ENCODE results near the gene AVEN.
A peak's percentile ranks its signal among the peaks of the same experiment; 100 is the strongest.

Gene AVEN

GRCh38 chr15:33915571-33916407, 123.2 kb downstream of the AVEN start:
- TF ChIP-seq CTCF (conservative IDR thresholded peaks at IDR 0.05; ENCODE audit: low read depth): no peak
- DNase-seq (ENCODE audit: low spot score): no peak

DNA sequence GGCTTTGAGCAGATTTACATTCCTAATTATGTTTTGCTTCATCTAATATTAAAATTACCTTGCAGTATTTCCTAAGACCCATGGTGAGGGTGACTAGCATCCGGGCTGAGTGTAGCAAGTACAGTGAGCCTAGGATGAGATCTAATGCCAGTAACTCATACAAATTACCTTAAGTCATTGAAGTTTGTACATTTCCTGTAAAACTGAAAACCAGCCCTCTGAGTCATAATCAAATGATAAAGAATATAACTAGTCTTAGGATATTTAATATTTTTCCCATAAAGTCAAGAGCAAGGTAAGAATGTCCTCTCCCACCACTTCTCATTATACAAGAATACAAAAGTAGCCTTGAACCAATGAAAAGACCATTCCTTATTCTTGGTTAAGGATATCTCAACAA, 125.5 kb downstream of the AVEN start:
- no peak for DNase-seq (ENCODE audit: low spot score)
- H3K27ac ChIP-seq: no peak overlapping the region
- TF ChIP-seq CTCF (conservative IDR thresholded peaks at IDR 0.05; ENCODE audit: low read depth): no peak
- POLR2A ChIA-PET (ENCODE audit: low non-redundant PET): no interaction called here
- CTCF ChIA-PET: no interaction called here

More at GRCh38 chr15:33915571-33916407, 123.2 kb downstream of the AVEN start:
- no peak overlapping the region for H3K27ac ChIP-seq
- POLR2A ChIA-PET (ENCODE audit: low non-redundant PET): no interaction called here
- CTCF ChIA-PET: interaction anchor here (0.6 kb wide), 1 partner anchor 34 kb away, joined by 3 read pairs; no protein-coding TSS in a partner anchor

DNA sequence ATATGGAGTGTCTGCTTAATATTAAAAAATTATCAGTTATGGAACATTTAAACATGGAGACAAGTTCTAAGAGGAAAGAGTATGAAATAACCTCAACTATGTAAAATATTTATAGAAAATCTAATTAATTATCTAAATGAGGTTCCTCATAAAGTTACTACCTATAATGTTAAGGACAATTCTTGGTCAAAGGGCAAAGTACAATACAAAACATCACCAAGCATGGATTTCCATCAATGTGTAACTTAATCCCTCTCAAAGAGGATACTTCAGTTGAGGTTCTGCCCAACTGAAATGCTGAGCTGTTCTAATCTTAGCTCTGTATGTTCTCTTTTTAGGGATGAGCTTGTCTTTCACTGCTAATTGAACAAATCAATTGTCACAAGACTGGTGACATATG, 126.7 kb downstream of the AVEN start:
- TF ChIP-seq CTCF (conservative IDR thresholded peaks at IDR 0.05; ENCODE audit: low read depth): no peak
- ChIA-PET CTCF (no interaction called here), POLR2A (ENCODE audit: low non-redundant PET) (no interaction called here)
- no peak for DNase-seq (ENCODE audit: low spot score)
- no peak overlapping the region for H3K27ac ChIP-seq

DNA sequence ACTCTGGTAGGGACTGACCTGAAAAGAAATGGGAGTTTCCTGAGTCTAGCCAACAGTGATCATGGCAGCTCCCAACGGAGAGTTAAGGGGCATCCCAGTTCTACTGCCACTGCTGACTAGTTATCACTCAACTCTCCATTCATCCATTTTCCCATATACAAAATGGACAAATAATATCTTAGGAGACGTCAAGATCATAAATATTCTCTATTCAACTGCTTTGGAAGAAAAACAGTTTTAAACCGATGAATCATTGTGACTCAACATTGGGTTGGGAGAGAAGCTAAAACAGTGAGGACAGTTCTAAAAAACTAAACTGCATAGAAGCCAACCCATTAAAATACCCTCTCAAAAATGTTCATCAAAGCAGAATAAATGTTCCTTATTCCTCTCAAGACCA, 128.3 kb downstream of the AVEN start:
- CTCF ChIA-PET: interaction anchor here (0.7 kb wide), 1 partner anchor 109 kb away, joined by 3 read pairs; no protein-coding TSS in a partner anchor
- POLR2A ChIA-PET (ENCODE audit: low non-redundant PET): no interaction called here
- DNase-seq (ENCODE audit: low spot score): peak; percentile 23
- no peak overlapping the region for H3K27ac ChIP-seq
- TF ChIP-seq CTCF (conservative IDR thresholded peaks at IDR 0.05; ENCODE audit: low read depth): no peak

- ChIA-PET CTCF (no interaction called here), POLR2A (ENCODE audit: low non-redundant PET) (no interaction called here)
- no peak for DNase-seq (ENCODE audit: low spot score)
These were observed 130.6 kb downstream of the AVEN start for GRCh38 chr15:33908406-33908805.

DNA sequence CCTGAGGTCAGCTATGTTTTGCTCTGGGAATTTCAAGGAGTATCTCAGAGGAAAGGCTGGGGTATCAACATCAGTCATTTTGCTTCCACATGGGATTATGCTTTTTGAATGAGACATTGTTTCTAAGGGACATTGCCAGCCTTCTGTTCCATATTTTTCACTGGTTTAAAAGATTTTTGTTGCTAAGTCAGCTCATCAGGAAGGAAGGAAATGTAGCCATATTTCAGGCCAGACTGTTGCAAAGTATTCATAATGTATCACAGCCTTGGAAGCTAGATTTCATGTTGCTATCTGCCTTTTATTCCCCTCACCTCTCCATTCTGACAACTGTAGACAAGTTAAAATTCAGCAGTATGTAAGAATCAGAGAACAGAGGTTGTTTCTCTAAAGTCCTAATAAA, 131.7 kb downstream of the AVEN start:
- no peak for TF ChIP-seq CTCF (conservative IDR thresholded peaks at IDR 0.05; ENCODE audit: low read depth)
- POLR2A ChIA-PET (ENCODE audit: low non-redundant PET): no interaction called here
- CTCF ChIA-PET: interaction anchor here (0.5 kb wide), 1 partner anchor 11 kb away, joined by 7 read pairs; no protein-coding TSS in a partner anchor
- H3K27ac ChIP-seq: no peak overlapping the region
- DNase-seq (ENCODE audit: low spot score): no peak

More at GRCh38 chr15:33908406-33908805, 130.6 kb downstream of the AVEN start:
- no peak overlapping the region for H3K27ac ChIP-seq
- no peak for TF ChIP-seq CTCF (conservative IDR thresholded peaks at IDR 0.05; ENCODE audit: low read depth)

All from RWPE1 (cell line).